HEK293 (cell line): Measurements from ENCODE around the gene TBCE.

Experiments used
- CTCF ChIA-PET: fragments of 350-600 bp; formaldehyde crosslinking; extraction: SDS; loops from one replicate; lab custom pipeline; 2021; ENCODE audit warnings: antibody characterized with exemption; lab: Yijun Ruan, JAX
- POLR2A ChIA-PET: fragments of 300-600 bp; formaldehyde crosslinking; extraction: SDS; loops from one replicate; lab custom pipeline; 2020; ENCODE audit warnings: antibody characterized with exemption, inconsistent platforms; lab: Yijun Ruan, JAX
- H3K27ac ChIP-seq: fragments of 200-500 bp; sonication (Bioruptor generic); 2 replicates; pipeline ENCODE4 v1.5.1; 2014; ENCODE audit warnings: low read depth, low read length, control low read depth, inconsistent platforms; ENCODE audit errors: extremely low read depth
- H3K36me3 ChIP-seq, 2 experiments: fragments of 200-500 bp in 1 of 2; sonication (Bioruptor generic) in 1 of 2; 1 replicate in 1 of 2; 2 replicates in 1 of 2; pipeline ENCODE4 v1.5.1; 2014 to 2017; ENCODE audit warnings: inconsistent platforms in 2 of 2, low read length in 2 of 2; ENCODE audit not compliant: control insufficient read depth in 2 of 2, insufficient read depth in 1 of 2
- H3K4me1 ChIP-seq: fragments of 200-500 bp; sonication (Bioruptor generic); 2 replicates; pipeline ENCODE4 v1.5.1; 2014; ENCODE audit warnings: mild to moderate bottlenecking, low read length, inconsistent platforms; ENCODE audit not compliant: control insufficient read depth, insufficient read depth
- H3K4me3 ChIP-seq: 2 replicates; pipeline ENCODE4 v1.5.1; 2011; ENCODE audit warnings: low read depth, mild to moderate bottlenecking, control low read depth, low read length, moderate library complexity
- H3K9me3 ChIP-seq: fragments of 200-500 bp; sonication (Bioruptor generic); 2 replicates; pipeline ENCODE4 v1.5.1; 2014; ENCODE audit warnings: low read depth, low read length, inconsistent platforms; ENCODE audit not compliant: control insufficient read depth, insufficient read depth
- BCL11A ChIP-seq: fragments of 450-650 bp; formaldehyde crosslinking; IDR thresholded peaks from 2 replicates; pipeline ENCODE4 v1.5.1; 2016; ENCODE audit warnings: low read depth, missing biosample characterization, missing genetic modification characterization
- GLIS1 ChIP-seq: fragments of 450-650 bp; formaldehyde crosslinking; IDR thresholded peaks from 2 replicates; pipeline ENCODE4 v1.5.1; 2016; ENCODE audit warnings: missing biosample characterization, missing genetic modification characterization
- GLIS2 ChIP-seq: fragments of 450-650 bp; formaldehyde crosslinking; IDR thresholded peaks from 2 replicates; pipeline ENCODE4 v1.5.1; 2016; ENCODE audit warnings: missing biosample characterization, missing genetic modification characterization
- KLF8 ChIP-seq: fragments of 450-650 bp; formaldehyde crosslinking; IDR thresholded peaks from 2 replicates; pipeline ENCODE4 v1.5.1; 2016; ENCODE audit warnings: missing biosample characterization, missing genetic modification characterization
- WT1 ChIP-seq: fragments of 450-650 bp; formaldehyde crosslinking; IDR thresholded peaks from 2 replicates; pipeline ENCODE4 v1.5.1; 2016; ENCODE audit warnings: missing biosample characterization, missing genetic modification characterization
- ZBTB48 ChIP-seq: fragments of 450-650 bp; formaldehyde crosslinking; IDR thresholded peaks from 2 replicates; pipeline ENCODE4 v1.5.1; 2016; ENCODE audit warnings: missing biosample characterization, missing genetic modification characterization
- ZBTB8A ChIP-seq: fragments of 450-650 bp; formaldehyde crosslinking; IDR thresholded peaks from 2 replicates; pipeline ENCODE4 v1.5.1; 2016; ENCODE audit warnings: missing biosample characterization, missing genetic modification characterization
- ZNF132 ChIP-seq: fragments of 450-650 bp; formaldehyde crosslinking; IDR thresholded peaks from 2 replicates; pipeline ENCODE4 v1.5.1; 2017; ENCODE audit warnings: missing biosample characterization, missing genetic modification characterization, borderline replicate concordance
- ZNF155 ChIP-seq: fragments of 450-650 bp; formaldehyde crosslinking; IDR thresholded peaks from 2 replicates; pipeline ENCODE4 v1.5.1; 2016; ENCODE audit warnings: missing biosample characterization, missing genetic modification characterization
- ZNF23 ChIP-seq: fragments of 450-650 bp; formaldehyde crosslinking; IDR thresholded peaks from 2 replicates; pipeline ENCODE4 v1.5.1; 2016; ENCODE audit warnings: missing biosample characterization, missing genetic modification characterization, borderline replicate concordance
- ZNF335 ChIP-seq: fragments of 450-650 bp; formaldehyde crosslinking; conservative IDR thresholded peaks from 2 replicates; pipeline ENCODE4 v1.5.1; 2016; ENCODE audit warnings: missing biosample characterization, missing genetic modification characterization
- ZNF394 ChIP-seq: fragments of 450-650 bp; formaldehyde crosslinking; IDR thresholded peaks from 2 replicates; pipeline ENCODE4 v1.5.1; 2016; ENCODE audit warnings: missing biosample characterization, missing genetic modification characterization, mild to moderate bottlenecking, moderate library complexity, borderline replicate concordance
- ZNF473 ChIP-seq: fragments of 450-650 bp; formaldehyde crosslinking; IDR thresholded peaks from 2 replicates; pipeline ENCODE4 v1.5.1; 2017; ENCODE audit warnings: missing biosample characterization, missing genetic modification characterization
- ZNF629 ChIP-seq: fragments of 450-650 bp; formaldehyde crosslinking; IDR thresholded peaks from 2 replicates; pipeline ENCODE4 v1.5.1; 2017; ENCODE audit warnings: missing biosample characterization, missing genetic modification characterization
- ZNF707 ChIP-seq: fragments of 450-650 bp; formaldehyde crosslinking; IDR thresholded peaks from 2 replicates; pipeline ENCODE4 v1.5.1; 2016; ENCODE audit warnings: missing biosample characterization, missing genetic modification characterization
- ZNF747 ChIP-seq: fragments of 450-650 bp; formaldehyde crosslinking; IDR thresholded peaks from 2 replicates; pipeline ENCODE4 v1.5.1; 2016; ENCODE audit warnings: missing biosample characterization, missing genetic modification characterization
- TF ChIP-seq, protein P1 (sequence below): fragments of 450-650 bp; formaldehyde crosslinking; IDR thresholded peaks from 2 replicates; pipeline ENCODE4 v1.5.1; 2016; ENCODE audit warnings: missing biosample characterization, missing genetic modification characterization
- TF ChIP-seq, protein P2 (sequence below): fragments of 450-650 bp; formaldehyde crosslinking; IDR thresholded peaks from 2 replicates; pipeline ENCODE4 v1.5.1; 2016; ENCODE audit warnings: missing biosample characterization, missing genetic modification characterization
- TF ChIP-seq, protein P3 (sequence below): fragments of 450-650 bp; formaldehyde crosslinking; IDR thresholded peaks from 2 replicates; pipeline ENCODE4 v1.5.1; 2017; ENCODE audit warnings: missing biosample characterization, missing genetic modification characterization
- TF ChIP-seq, protein P4 (sequence below): fragments of 450-650 bp; formaldehyde crosslinking; IDR thresholded peaks from 2 replicates; pipeline ENCODE4 v1.5.1; 2016; ENCODE audit warnings: missing biosample characterization, missing genetic modification characterization
- TF ChIP-seq, protein P5 (sequence below): fragments of 450-650 bp; formaldehyde crosslinking; IDR thresholded peaks from 2 replicates; pipeline ENCODE4 v1.5.1; 2016; ENCODE audit warnings: missing biosample characterization, missing genetic modification characterization

The TBCE gene

DNA sequence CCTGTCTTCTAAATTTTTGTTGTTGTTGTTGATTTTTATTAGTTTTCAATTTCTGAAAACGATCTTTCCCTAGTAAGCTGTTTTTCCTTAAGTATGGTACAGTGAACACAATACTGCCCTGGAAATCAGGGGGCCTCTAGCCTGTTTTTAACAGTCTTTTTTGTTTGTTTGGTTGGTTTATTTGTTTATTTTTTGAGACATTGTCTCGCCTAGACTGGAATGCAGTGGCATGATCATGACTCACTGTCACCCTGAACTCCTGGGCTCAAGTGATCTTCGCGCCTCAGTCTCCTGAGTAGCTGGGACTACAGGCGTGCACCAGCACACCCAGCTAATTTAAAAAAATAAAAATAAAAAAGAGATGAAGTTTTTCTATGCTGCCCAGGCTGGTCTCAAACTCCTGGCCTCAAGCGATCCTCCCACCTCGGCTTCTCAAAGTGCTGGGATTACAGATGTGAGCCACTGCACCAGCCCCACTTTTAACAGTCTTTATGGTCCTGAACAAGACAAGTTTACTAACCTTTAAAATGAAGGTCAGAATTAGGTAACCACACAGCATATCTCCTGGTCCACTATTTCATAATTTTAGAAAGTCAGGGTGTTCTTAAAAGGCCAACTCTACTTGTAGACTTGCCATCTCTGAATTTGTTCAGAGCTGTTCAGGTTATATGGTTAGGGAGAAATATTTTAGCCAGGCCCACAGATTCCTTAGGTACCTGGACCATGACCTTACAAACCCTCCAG is 35.4 kb downstream of the TBCE start (continued):
- peak; percentile 44; the same call in 1 of the 2 replicates for TF ChIP-seq ZNF335
- TF ChIP-seq ZNF155 (tag by site-specific recombination), result no peak
- TF ChIP-seq WT1, result peak; percentile 58
- TF ChIP-seq ZNF629 (tag by site-specific recombination), result peak; percentile 65; the same call in 1 of the 2 replicates
- TF ChIP-seq ZBTB48 (tag by site-specific recombination), result 0 out of 2 replicates have a peak, but pooled peaks have one; percentile 19
- TF ChIP-seq KLF8, result 0 out of 2 replicates have a peak, but pooled peaks have one; percentile 10
- TF ChIP-seq, protein P1, sequence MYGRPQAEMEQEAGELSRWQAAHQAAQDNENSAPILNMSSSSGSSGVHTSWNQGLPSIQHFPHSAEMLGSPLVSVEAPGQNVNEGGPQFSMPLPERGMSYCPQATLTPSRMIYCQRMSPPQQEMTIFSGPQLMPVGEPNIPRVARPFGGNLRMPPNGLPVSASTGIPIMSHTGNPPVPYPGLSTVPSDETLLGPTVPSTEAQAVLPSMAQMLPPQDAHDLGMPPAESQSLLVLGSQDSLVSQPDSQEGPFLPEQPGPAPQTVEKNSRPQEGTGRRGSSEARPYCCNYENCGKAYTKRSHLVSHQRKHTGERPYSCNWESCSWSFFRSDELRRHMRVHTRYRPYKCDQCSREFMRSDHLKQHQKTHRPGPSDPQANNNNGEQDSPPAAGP (tag by site-specific recombination), result 0 out of 2 replicates have a peak, but pooled peaks have one; percentile 16
- TF ChIP-seq, protein P2, sequence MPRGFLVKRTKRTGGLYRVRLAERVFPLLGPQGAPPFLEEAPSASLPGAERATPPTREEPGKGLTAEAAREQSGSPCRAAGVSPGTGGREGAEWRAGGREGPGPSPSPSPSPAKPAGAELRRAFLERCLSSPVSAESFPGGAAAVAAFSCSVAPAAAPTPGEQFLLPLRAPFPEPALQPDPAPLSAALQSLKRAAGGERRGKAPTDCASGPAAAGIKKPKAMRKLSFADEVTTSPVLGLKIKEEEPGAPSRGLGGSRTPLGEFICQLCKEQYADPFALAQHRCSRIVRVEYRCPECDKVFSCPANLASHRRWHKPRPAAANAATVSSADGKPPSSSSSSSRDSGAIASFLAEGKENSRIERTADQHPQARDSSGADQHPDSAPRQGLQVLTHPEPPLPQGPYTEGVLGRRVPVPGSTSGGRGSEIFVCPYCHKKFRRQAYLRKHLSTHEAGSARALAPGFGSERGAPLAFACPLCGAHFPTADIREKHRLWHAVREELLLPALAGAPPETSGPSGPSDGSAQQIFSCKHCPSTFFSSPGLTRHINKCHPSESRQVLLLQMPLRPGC (tag by site-specific recombination), result peak; percentile 85
- TF ChIP-seq ZNF394 (tag by site-specific recombination), result peak; percentile 29; the same call in 1 of the 2 replicates
- TF ChIP-seq BCL11A (tag by site-specific recombination), result peak; percentile 79; the same call in 1 of the 2 replicates
- TF ChIP-seq ZNF132 (tag by site-specific recombination), result no peak

DNA sequence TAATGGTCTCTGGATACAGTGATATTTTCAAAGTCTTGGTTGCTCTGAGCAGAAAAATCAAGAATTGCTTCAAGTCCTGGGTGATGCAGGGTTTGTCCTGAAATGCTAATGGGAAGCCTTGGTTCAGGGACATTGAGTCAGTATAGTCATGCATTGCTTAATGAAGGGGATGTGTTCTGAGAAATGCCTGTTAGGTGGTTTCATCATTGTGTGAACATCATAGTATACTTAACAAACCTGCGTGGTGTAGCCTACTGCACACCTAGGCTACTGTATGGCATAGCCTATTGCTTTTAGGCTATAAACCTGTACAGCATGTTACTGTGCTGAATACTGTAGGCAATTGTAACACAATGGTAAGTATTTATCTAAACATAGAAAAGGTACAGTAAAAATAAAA is 36.4 kb downstream of the TBCE start:
- peaks cover 0 to 3% of the 10 kb centered on the region in 2 experiments; a peak in 2 of 3 replicates for H3K36me3 ChIP-seq
- ChIA-PET POLR2A (no interaction called here), CTCF (interaction anchor here (0.5 to 1.1 kb wide), 4 partner anchors 12 to 241 kb away, joined by 3 to 13 read pairs (median 4); no protein-coding TSS in a partner anchor)
- H3K4me1 ChIP-seq, result peaks cover 24% of the 10 kb centered on the region
- H3K9me3 ChIP-seq, result no peaks in the 10 kb centered on the region
- H3K27ac ChIP-seq, result no peak overlapping the region
- TF ChIP-seq ZNF473 (tag by site-specific recombination), result no peak
- TF ChIP-seq ZBTB8A (tag by site-specific recombination), result no peak
- TF ChIP-seq ZNF707 (tag by site-specific recombination), result no peak
- no peak for TF ChIP-seq ZNF23
- TF ChIP-seq, protein P3, sequence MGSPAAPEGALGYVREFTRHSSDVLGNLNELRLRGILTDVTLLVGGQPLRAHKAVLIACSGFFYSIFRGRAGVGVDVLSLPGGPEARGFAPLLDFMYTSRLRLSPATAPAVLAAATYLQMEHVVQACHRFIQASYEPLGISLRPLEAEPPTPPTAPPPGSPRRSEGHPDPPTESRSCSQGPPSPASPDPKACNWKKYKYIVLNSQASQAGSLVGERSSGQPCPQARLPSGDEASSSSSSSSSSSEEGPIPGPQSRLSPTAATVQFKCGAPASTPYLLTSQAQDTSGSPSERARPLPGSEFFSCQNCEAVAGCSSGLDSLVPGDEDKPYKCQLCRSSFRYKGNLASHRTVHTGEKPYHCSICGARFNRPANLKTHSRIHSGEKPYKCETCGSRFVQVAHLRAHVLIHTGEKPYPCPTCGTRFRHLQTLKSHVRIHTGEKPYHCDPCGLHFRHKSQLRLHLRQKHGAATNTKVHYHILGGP, result no peak
- no peak overlapping the region for H3K4me3 ChIP-seq

DNA sequence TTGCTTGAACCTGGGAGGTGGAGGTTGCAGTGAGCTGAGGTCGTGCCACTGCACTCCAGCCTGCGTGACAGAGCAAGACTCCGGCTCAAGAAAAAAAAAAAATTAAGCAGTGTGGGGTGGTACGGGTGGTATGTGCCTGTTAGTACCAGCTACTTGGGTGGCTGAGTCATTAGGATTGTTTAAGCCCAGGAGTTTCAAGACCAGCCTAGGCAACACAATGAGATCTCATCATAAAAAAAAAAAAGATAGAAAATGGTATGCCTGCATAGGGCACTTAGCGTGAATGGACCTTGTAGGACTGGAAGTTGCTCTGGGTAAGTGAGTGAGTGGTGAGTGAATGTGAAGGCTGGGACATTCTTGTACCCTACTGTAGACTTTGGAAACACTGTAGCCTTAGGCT is 37.0 kb downstream of the TBCE start:
- ChIA-PET POLR2A (interaction anchor here (0.6 kb wide), 1 partner anchor 53 kb away, joined by 4 read pairs; no protein-coding TSS in a partner anchor), CTCF (interaction anchor here (0.5 to 1.1 kb wide), 3 partner anchors 12 to 153 kb away, joined by 3 to 13 read pairs (median 3); no protein-coding TSS in a partner anchor)
- Histone ChIP-seq H3K9me3 (no peaks in the 10 kb centered on the region), H3K36me3 (peaks cover 0 to 3% of the 10 kb centered on the region in 2 experiments; a peak in 2 of 3 replicates), H3K27ac (no peak overlapping the region), H3K4me1 (peaks cover 30% of the 10 kb centered on the region), H3K4me3 (no peak overlapping the region)
- TF ChIP-seq, protein P4, sequence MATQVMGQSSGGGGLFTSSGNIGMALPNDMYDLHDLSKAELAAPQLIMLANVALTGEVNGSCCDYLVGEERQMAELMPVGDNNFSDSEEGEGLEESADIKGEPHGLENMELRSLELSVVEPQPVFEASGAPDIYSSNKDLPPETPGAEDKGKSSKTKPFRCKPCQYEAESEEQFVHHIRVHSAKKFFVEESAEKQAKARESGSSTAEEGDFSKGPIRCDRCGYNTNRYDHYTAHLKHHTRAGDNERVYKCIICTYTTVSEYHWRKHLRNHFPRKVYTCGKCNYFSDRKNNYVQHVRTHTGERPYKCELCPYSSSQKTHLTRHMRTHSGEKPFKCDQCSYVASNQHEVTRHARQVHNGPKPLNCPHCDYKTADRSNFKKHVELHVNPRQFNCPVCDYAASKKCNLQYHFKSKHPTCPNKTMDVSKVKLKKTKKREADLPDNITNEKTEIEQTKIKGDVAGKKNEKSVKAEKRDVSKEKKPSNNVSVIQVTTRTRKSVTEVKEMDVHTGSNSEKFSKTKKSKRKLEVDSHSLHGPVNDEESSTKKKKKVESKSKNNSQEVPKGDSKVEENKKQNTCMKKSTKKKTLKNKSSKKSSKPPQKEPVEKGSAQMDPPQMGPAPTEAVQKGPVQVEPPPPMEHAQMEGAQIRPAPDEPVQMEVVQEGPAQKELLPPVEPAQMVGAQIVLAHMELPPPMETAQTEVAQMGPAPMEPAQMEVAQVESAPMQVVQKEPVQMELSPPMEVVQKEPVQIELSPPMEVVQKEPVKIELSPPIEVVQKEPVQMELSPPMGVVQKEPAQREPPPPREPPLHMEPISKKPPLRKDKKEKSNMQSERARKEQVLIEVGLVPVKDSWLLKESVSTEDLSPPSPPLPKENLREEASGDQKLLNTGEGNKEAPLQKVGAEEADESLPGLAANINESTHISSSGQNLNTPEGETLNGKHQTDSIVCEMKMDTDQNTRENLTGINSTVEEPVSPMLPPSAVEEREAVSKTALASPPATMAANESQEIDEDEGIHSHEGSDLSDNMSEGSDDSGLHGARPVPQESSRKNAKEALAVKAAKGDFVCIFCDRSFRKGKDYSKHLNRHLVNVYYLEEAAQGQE (tag by site-specific recombination), result no peak
- TF ChIP-seq GLIS1 (tag by site-specific recombination) (peak; percentile 38; the same call in 1 of the 2 replicates), GLIS2 (0 out of 2 replicates have a peak, but pooled peaks have one; percentile 34), ZNF747 (no peak)
- TF ChIP-seq, protein P5, sequence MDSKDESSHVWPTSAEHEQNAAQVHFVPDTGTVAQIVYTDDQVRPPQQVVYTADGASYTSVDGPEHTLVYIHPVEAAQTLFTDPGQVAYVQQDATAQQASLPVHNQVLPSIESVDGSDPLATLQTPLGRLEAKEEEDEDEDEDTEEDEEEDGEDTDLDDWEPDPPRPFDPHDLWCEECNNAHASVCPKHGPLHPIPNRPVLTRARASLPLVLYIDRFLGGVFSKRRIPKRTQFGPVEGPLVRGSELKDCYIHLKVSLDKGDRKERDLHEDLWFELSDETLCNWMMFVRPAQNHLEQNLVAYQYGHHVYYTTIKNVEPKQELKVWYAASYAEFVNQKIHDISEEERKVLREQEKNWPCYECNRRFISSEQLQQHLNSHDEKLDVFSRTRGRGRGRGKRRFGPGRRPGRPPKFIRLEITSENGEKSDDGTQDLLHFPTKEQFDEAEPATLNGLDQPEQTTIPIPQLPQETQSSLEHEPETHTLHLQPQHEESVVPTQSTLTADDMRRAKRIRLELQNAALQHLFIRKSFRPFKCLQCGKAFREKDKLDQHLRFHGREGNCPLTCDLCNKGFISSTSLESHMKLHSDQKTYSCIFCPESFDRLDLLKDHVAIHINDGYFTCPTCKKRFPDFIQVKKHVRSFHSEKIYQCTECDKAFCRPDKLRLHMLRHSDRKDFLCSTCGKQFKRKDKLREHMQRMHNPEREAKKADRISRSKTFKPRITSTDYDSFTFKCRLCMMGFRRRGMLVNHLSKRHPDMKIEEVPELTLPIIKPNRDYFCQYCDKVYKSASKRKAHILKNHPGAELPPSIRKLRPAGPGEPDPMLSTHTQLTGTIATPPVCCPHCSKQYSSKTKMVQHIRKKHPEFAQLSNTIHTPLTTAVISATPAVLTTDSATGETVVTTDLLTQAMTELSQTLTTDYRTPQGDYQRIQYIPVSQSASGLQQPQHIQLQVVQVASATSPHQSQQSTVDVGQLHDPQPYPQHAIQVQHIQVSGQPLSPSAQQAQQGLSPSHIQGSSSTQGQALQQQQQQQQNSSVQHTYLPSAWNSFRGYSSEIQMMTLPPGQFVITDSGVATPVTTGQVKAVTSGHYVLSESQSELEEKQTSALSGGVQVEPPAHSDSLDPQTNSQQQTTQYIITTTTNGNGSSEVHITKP (tag by site-specific recombination), result peak; percentile 40; the same call in 1 of the 2 replicates
